ENCODE measurements around the gene LMO1. TPM values are rescaled to one million over a fixed set of nuclear protein-coding genes. Genes with fewer than 3 reads are reported as not detected.

LMO1 gene
- total RNA-seq, 4 donors from 2014 or later: not detected

DNA sequence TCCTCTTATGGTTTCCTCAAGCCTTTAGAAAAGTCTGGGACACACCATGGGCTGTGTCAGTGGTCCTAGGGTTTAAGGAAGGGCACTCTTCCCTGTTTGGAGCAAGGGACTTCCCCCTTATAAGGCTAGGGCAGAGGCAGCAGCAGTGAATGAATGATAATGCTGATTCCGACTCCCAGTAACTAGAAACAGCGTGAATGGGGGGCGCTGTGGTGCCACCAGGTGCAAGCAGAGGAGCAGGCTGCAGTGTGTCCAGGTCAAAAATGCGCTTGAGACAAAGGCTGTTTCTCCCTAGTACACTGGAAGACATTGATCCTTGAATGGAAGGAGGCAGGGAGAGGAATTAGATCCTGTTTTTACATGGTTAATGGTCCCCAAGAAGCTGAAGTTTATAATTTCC lies 83.2 kb downstream of the LMO1 start:
- no peak for DNase-seq

DNA sequence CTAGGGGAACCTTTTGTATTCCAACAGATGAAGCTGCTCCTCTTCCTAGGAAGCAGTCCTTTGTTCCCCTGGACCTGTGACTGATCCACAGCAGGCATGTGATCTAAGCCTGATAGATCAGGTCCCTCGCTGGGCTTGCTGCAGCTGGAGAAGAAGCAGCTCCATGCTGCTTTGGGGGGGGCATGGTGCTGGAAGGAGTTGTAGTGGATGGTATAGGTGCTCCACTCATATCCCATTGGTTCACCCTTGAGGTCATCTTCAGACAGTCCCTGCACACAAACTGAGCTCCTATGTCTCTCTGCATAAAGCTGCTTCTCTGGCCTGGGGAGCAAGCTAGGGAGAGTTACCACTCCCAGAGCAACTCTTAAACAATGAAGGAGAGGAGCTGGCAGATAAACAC lies 85.4 kb downstream of the LMO1 start:
- H3K36me3 ChIP-seq: no peaks in the 10 kb centered on the region
- H3K4me3 ChIP-seq: no peak overlapping the region
- H3K27me3 ChIP-seq: no peaks in the 10 kb centered on the region
- no peaks in the 10 kb centered on the region for H3K9me3 ChIP-seq
- TF ChIP-seq POLR2A (IDR thresholded peaks at IDR 0.05): no peak
- no peak for TF ChIP-seq CTCF (IDR thresholded peaks at IDR 0.05)
- DNase-seq: no peak
- intact Hi-C loops (cut with DNase I; ENCODE audit: low total_unique reads): no loop called here
- no peaks in the 10 kb centered on the region for H3K4me1 ChIP-seq
- H3K27ac ChIP-seq: no peak overlapping the region

More for the DNA sequence above, 83.2 kb downstream of the LMO1 start:
- Histone ChIP-seq H3K4me3 (no peak overlapping the region), H3K9me3 (no peaks in the 10 kb centered on the region), H3K27ac (no peak overlapping the region), H3K27me3 (no peaks in the 10 kb centered on the region), H3K4me1 (no peaks in the 10 kb centered on the region), H3K36me3 (no peaks in the 10 kb centered on the region)
- intact Hi-C loops (cut with DNase I; ENCODE audit: low total_unique reads): no loop called here
- TF ChIP-seq POLR2A (IDR thresholded peaks at IDR 0.05) (no peak), CTCF (IDR thresholded peaks at IDR 0.05) (no peak)

- DNase-seq: no peak
- Histone ChIP-seq H3K27me3 (no peaks in the 10 kb centered on the region), H3K27ac (no peak overlapping the region), H3K4me3 (no peak overlapping the region), H3K36me3 (no peaks in the 10 kb centered on the region), H3K4me1 (no peaks in the 10 kb centered on the region), H3K9me3 (no peaks in the 10 kb centered on the region)
- intact Hi-C loops (cut with DNase I; ENCODE audit: low total_unique reads): no loop called here
- TF ChIP-seq POLR2A (IDR thresholded peaks at IDR 0.05) (no peak), CTCF (IDR thresholded peaks at IDR 0.05) (no peak)
Observed at GRCh38 chr11:8177136-8177535, 86.5 kb downstream of the LMO1 start.

Other genes starting within 250 kb of the LMO1 start
- 10 to 100 TPM; 12.6 to 57.4 (median 37.8) TPM for gene TUB, start 182.7 kb downstream of the LMO1 start, total RNA-seq
- 10 to 100 TPM in 2 of 4 donors, 1 to 10 TPM in 2; 7.9 to 28.4 (median 18.5) TPM for gene RIC3, start 94.9 kb downstream of the LMO1 start, total RNA-seq